WERI-Rb-1 (cell line): ENCODE data around the gene PTK7.

ENCODE experiments used
- DNase-seq: peaks from one replicate; pipeline ENCODE4 v3.0.0-alpha.2; 2020
- H3K27ac ChIP-seq: fragments of 250-450 bp; sonication (Bioruptor Pico); 2 replicates; pipeline ENCODE4 v1.5.1; 2020; ENCODE audit warnings: mild to moderate bottlenecking, moderate library complexity
- H3K27me3 ChIP-seq: fragments of 250-450 bp; sonication (Bioruptor Pico); 2 replicates; pipeline ENCODE4 v1.5.1; 2021; ENCODE audit warnings: mild to moderate bottlenecking, low read depth, moderate library complexity; ENCODE audit not compliant: insufficient read depth, severe bottlenecking
- H3K36me3 ChIP-seq: fragments of 250-450 bp; sonication (Bioruptor Pico); 2 replicates; pipeline ENCODE4 v1.5.1; 2020; ENCODE audit warnings: mild to moderate bottlenecking, moderate library complexity
- H3K4me3 ChIP-seq: 2 replicates; pipeline ENCODE4 v1.5.1; 2011; ENCODE audit warnings: low read depth, mild to moderate bottlenecking, control low read depth, low read length
- H3K9me3 ChIP-seq: fragments of 250-450 bp; sonication (Bioruptor Pico); 2 replicates; pipeline ENCODE4 v1.5.1; 2021; ENCODE audit warnings: mild to moderate bottlenecking, moderate library complexity; ENCODE audit not compliant: severe bottlenecking
- TF ChIP-seq, protein P1 (sequence below): IDR thresholded peaks from 2 replicates; pipeline ENCODE4 v1.5.1; 2011; ENCODE audit warnings: low read depth, mild to moderate bottlenecking, control low read depth, inconsistent platforms, low read length

PTK7 gene

DNA sequence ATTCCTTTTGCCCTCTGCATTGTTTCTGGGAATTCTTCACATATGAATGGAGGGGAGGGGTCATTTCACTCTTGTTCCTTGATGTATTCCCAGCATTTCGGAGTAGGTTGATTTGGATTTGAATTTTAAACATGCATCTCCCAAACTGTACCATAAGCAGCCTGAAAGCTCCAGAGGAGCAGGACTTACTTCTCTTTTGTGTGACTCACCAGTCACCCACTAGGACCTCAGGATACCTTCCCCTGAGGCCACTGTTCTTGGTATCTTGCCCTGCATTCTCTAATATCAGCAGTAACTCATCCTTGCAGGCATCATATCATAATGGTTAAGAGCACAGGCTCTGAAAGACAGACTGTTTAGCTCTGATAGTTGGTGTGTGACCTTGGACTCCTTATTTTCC lies 17.6 kb upstream of the PTK7 start:
- TF ChIP-seq, protein P1, sequence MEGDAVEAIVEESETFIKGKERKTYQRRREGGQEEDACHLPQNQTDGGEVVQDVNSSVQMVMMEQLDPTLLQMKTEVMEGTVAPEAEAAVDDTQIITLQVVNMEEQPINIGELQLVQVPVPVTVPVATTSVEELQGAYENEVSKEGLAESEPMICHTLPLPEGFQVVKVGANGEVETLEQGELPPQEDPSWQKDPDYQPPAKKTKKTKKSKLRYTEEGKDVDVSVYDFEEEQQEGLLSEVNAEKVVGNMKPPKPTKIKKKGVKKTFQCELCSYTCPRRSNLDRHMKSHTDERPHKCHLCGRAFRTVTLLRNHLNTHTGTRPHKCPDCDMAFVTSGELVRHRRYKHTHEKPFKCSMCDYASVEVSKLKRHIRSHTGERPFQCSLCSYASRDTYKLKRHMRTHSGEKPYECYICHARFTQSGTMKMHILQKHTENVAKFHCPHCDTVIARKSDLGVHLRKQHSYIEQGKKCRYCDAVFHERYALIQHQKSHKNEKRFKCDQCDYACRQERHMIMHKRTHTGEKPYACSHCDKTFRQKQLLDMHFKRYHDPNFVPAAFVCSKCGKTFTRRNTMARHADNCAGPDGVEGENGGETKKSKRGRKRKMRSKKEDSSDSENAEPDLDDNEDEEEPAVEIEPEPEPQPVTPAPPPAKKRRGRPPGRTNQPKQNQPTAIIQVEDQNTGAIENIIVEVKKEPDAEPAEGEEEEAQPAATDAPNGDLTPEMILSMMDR = no peak
- Histone ChIP-seq H3K27me3 (no peaks in the 10 kb centered on the region), H3K36me3 (peaks cover 57% of the 10 kb centered on the region), H3K9me3 (no peaks in the 10 kb centered on the region), H3K27ac (peak overlapping the region; percentile 90), H3K4me3 (peak overlapping the region; percentile 98)
- no peak for DNase-seq

DNA sequence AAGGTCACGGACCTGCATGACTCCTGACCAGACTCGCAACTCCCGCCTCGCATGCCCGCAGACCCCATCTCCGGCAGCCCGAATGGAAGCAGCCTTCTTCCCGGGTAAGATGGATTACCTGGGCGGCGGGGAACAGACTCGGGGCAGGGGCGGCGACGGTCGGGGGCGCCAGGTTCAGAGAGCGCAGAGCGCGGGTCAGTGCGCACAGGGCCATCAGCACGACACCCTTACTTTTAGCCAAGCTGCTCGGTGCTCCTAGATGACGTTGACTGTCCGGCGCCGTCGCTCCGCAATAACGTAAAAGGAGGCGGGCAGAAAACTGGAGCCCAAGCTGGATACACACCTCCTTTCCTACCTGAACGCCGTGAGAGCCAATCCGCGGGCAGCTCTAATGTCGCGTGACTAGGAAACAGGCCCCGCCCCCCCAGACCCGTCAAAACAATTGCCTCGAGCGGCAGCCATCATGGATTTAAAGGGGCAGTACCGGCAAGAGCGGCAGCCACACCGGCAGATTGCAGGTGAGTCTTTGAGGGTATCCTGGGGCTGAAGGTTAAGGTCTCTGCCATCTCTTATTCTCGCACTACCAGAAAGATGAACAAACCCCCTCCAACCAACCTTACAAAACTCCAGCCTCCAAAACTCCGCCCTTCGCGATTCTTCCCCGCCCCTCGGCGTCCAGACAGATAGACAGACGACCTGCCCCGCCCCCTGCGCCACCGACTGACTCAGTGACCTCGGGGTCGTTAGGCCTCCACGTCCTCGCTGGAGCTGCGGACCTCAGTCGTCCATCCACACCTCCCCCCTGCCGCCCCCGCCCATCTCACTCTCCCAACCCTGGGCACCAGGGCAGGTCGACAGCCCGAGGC lies 16.7 kb upstream of the PTK7 start, which contains the start of the genes KLC4 and MRPL2:
Gene KLC4, plus strand, starts transcription at position 464 of the 866 bp plus-strand sequence. CDS start 1,705 bp downstream, outside the sequence.
Gene MRPL2, minus strand, starts transcription at position 267 of the 866 bp plus-strand sequence. Its CDS starts 53 bp downstream, at position 214.
- H3K36me3 ChIP-seq = peaks cover 53% of the 10 kb centered on the region
- TF ChIP-seq, protein P1 = no peak
- no peaks in the 10 kb centered on the region for H3K9me3 ChIP-seq
- DNase-seq = peak; percentile 100
- no peaks in the 10 kb centered on the region for H3K27me3 ChIP-seq
- H3K27ac ChIP-seq = peak within 1 kb of the TSS; percentile 90
- H3K4me3 ChIP-seq = peak within 1 kb of the TSS; percentile 98

DNA sequence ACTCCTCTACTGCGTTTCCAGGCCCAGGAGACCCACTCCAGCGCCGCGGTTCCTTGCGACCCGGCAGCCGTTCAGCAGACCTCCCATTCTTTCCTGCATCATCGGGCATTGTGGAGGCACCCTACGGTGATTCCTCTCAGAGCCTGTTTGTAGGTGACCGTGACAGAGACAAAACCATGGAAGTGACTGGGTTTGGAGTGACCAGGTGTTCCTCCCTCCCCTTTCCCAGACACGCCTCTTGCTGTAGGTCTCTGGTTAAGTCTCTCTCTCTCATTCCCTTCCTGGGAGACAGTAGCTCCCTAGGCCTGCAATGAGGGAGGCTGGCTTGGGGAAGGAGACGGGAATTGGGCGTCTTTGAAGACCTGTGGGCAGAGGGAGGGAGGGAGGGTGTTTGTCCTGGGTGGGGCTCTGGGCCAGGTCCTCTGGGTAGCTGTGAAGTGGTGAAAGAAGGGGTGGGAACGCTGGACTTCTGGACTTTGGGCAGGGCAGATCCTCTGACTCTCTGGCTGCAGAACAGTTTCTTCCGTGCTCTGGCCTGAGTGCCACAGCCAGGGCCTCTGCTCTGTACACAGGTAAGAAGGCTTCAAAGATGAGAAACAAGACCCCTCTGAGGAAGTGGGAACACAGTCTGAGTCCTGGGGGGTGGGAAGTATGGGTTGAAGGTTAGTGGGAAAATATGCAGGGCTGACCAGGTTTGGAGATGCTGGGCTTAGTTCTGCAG lies 15.9 kb upstream of the PTK7 start:
- Histone ChIP-seq H3K4me3 (peak overlapping the region; percentile 98), H3K27ac (peak overlapping the region; percentile 90)
- peak; percentile 62 for DNase-seq

DNA sequence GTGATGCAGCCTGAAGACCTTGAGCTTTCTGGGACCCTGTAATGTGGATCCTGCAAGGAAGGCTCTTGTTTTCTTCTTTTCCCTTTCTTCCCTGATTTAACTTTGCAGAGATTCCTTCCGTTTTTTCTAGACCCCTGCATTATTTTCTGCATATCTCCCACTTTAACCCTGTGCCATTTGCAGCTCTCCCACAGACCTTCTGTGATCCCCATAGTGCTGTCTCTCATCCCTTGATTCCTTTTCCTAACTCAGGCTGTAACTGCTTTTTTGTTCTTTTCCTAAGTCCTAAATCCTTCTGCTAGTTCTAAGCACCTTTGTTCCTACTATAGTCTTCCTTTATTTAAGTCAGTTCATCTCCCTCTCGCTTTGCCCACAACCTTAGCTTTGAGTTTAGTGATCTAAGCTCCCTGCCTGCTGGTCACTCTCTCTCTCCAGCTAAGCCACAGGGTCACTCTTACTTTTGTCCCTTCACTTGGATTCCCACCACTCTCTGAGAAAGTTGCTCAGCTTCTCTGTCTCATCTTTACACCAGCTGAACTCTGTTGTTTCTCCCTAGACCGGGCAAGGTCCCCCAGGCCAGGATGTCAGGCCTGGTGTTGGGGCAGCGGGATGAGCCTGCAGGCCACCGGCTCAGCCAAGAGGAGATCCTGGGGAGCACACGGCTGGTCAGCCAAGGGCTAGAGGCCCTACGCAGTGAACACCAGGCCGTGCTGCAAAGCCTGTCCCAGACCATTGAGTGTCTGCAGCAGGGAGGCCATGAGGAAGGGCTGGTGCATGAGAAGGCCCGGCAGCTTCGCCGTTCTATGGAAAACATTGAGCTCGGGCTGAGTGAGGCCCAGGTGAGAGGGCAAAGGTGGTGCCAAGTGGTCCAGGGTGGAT lies 15.1 kb upstream of the PTK7 start:
- Histone ChIP-seq H3K27me3 (no peaks in the 10 kb centered on the region), H3K36me3 (peaks cover 45% of the 10 kb centered on the region), H3K9me3 (no peaks in the 10 kb centered on the region), H3K27ac (peak overlapping the region; percentile 90; the same call in 1 of the 2 replicates), H3K4me3 (no peak overlapping the region)
- TF ChIP-seq, protein P1 = no peak
- no peak for DNase-seq

More for the DNA sequence above, 15.9 kb upstream of the PTK7 start:
- TF ChIP-seq, protein P1 = no peak
- Histone ChIP-seq H3K36me3 (peaks cover 45% of the 10 kb centered on the region), H3K9me3 (no peaks in the 10 kb centered on the region), H3K27me3 (no peaks in the 10 kb centered on the region)

DNA sequence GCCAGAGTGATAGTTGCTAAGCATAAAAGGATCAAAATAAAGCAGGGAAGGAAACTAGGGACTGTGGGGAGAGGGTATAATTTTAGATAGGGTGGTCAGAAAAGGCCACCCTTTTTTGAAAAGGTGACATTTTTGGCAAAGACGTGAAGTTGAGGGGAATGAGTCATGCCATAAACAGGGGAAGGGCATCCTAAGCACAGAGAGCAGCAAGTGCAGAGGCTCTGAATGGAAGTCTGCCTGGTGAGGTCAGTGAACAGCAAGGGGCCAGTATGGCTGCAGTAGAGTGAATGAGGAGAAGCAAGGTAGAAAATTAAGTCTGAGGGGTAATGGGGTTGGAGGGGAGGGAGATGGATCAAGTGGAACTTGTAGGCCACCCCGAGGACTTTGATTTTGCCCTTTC lies 14.3 kb upstream of the PTK7 start:
- no peak for DNase-seq
- no peaks in the 10 kb centered on the region for H3K9me3 ChIP-seq
- no peak overlapping the region for H3K27ac ChIP-seq
- no peaks in the 10 kb centered on the region for H3K27me3 ChIP-seq
- peaks cover 38% of the 10 kb centered on the region for H3K36me3 ChIP-seq
- no peak overlapping the region for H3K4me3 ChIP-seq
- TF ChIP-seq, protein P1 = no peak
